ENCODE results near the gene FLT1. TPM values are rescaled to one million over a fixed set of nuclear protein-coding genes. Genes with fewer than 3 reads are reported as not detected.

Gene FLT1
- total RNA-seq, 2 experiments from 2014 or later, result 7.7 to 8.2 TPM

- ATAC-seq (no peak), DNase-seq (no peak)
- Mint-ChIP-seq H3K4me1 (ENCODE audit: low read depth) (peaks cover 21% of the 10 kb centered on the region), H3K27me3 (peaks cover 27% of the 10 kb centered on the region), H3K36me3 (ENCODE audit: low read depth) (peaks cover 1% of the 10 kb centered on the region), H3K4me3 (no peak overlapping the region), H3K9me3 (no peaks in the 10 kb centered on the region), H3K27ac (no peak overlapping the region)
- intact Hi-C loops (cut with micrococcal nuclease), result loop anchor here (10.0 kb wide), 1 partner anchor 145 kb away; no protein-coding TSS in a partner anchor
- TF ChIP-seq CTCF (IDR thresholded peaks at IDR 0.05), result no peak
- CTCF ChIA-PET, result interaction anchor here (0.9 to 1.4 kb wide), 2 partner anchors 118 to 621 kb away, joined by 3 read pairs; no protein-coding TSS in a partner anchor
- POLR2A ChIA-PET, result no interaction called here
Measured at GRCh38 chr13:28490061-28490460, 4.9 kb downstream of the FLT1 start.

GRCh38 chr13:28489524-28489931, 5.4 kb downstream of the FLT1 start:
- no peaks in the 10 kb centered on the region for H3K9me3 Mint-ChIP-seq
- peaks cover 28% of the 10 kb centered on the region for H3K27me3 Mint-ChIP-seq
- H3K27ac Mint-ChIP-seq, result no peak overlapping the region
- TF ChIP-seq CTCF (IDR thresholded peaks at IDR 0.05), result no peak
- ChIA-PET POLR2A (no interaction called here), CTCF (interaction anchor here (1.4 kb wide), 1 partner anchor 119 kb away, joined by 3 read pairs; no protein-coding TSS in a partner anchor)
- H3K36me3 Mint-ChIP-seq (ENCODE audit: low read depth), result peaks cover 1% of the 10 kb centered on the region
- ATAC-seq (no peak), DNase-seq (no peak)
- peaks cover 21% of the 10 kb centered on the region for H3K4me1 Mint-ChIP-seq (ENCODE audit: low read depth)
- H3K4me3 Mint-ChIP-seq, result no peak overlapping the region
- intact Hi-C loops (cut with micrococcal nuclease), result no loop called here

- ChIA-PET POLR2A (no interaction called here), CTCF (no interaction called here)
- ATAC-seq, result no peak
- Mint-ChIP-seq H3K9me3 (no peaks in the 10 kb centered on the region), H3K4me3 (no peak overlapping the region), H3K36me3 (ENCODE audit: low read depth) (peaks cover 1% of the 10 kb centered on the region), H3K27ac (no peak overlapping the region), H3K4me1 (ENCODE audit: low read depth) (peaks cover 21% of the 10 kb centered on the region), H3K27me3 (peaks cover 27% of the 10 kb centered on the region)
- DNase-seq, result no peak
- intact Hi-C loops (cut with micrococcal nuclease), result no loop called here
- TF ChIP-seq CTCF (IDR thresholded peaks at IDR 0.05), result no peak
Measured at GRCh38 chr13:28488376-28489005, 6.4 kb downstream of the FLT1 start.

GRCh38 chr13:28485996-28486543, 8.9 kb downstream of the FLT1 start:
- H3K27ac Mint-ChIP-seq, result no peak overlapping the region
- POLR2A ChIA-PET, result no interaction called here
- CTCF ChIA-PET, result interaction anchor here (1.3 kb wide), 1 partner anchor 10 kb away, joined by 3 read pairs; no protein-coding TSS in a partner anchor
- peaks cover 12% of the 10 kb centered on the region for H3K4me1 Mint-ChIP-seq (ENCODE audit: low read depth)
- H3K4me3 Mint-ChIP-seq, result no peak overlapping the region
- H3K27me3 Mint-ChIP-seq, result peaks cover 19% of the 10 kb centered on the region
- no peaks in the 10 kb centered on the region for H3K36me3 Mint-ChIP-seq (ENCODE audit: low read depth)
- intact Hi-C loops (cut with micrococcal nuclease), result no loop called here
- H3K9me3 Mint-ChIP-seq, result no peaks in the 10 kb centered on the region
- ATAC-seq (no peak), DNase-seq (no peak)
- TF ChIP-seq CTCF (IDR thresholded peaks at IDR 0.05), result no peak

GRCh38 chr13:28485551-28485950, 9.4 kb downstream of the FLT1 start:
- no peak overlapping the region for H3K4me3 Mint-ChIP-seq
- CTCF ChIA-PET, result interaction anchor here (1.3 kb wide), 1 partner anchor 10 kb away, joined by 3 read pairs; no protein-coding TSS in a partner anchor
- ATAC-seq, result no peak
- no peaks in the 10 kb centered on the region for H3K36me3 Mint-ChIP-seq (ENCODE audit: low read depth)
- no peaks in the 10 kb centered on the region for H3K9me3 Mint-ChIP-seq
- intact Hi-C loops (cut with micrococcal nuclease), result no loop called here
- peaks cover 10% of the 10 kb centered on the region for H3K4me1 Mint-ChIP-seq (ENCODE audit: low read depth)
- peaks cover 16% of the 10 kb centered on the region for H3K27me3 Mint-ChIP-seq
- no peak for DNase-seq
- TF ChIP-seq CTCF (IDR thresholded peaks at IDR 0.05), result no peak
- POLR2A ChIA-PET, result no interaction called here
- no peak overlapping the region for H3K27ac Mint-ChIP-seq
